Suprapubic skin (tissue), 4 donors: Measurements from ENCODE around the gene GBP5. TPM values are rescaled to one million over a fixed set of nuclear protein-coding genes. Genes with fewer than 3 reads are reported as not detected.
"Not testable (repeated sequence)": the region's sequence is repeated elsewhere in the genome, so short reads cannot be mapped to it uniquely, and the experiment has no call there.

Experiments
- DNase-seq, 2 donors: peaks; one replicate each; pipeline ENCODE4 v3.0.0-alpha.2; 2019; ENCODE audit warnings: low spot score in 2 of 2
- H3K27ac ChIP-seq: fragments of 200-600 bp; sonication (generic); one replicate; pipeline ENCODE4 v1.5.1; 2019
- H3K27me3 ChIP-seq: fragments of 200-600 bp; sonication (generic); one replicate; pipeline ENCODE4 v1.5.1; 2019
- H3K36me3 ChIP-seq: fragments of 200-600 bp; sonication (generic); one replicate; pipeline ENCODE4 v1.5.1; 2019
- H3K4me1 ChIP-seq: fragments of 200-600 bp; sonication (generic); one replicate; pipeline ENCODE4 v1.5.1; 2019
- H3K4me3 ChIP-seq: fragments of 200-600 bp; sonication (generic); one replicate; pipeline ENCODE4 v1.5.1; 2019; ENCODE audit warnings: mild to moderate bottlenecking
- H3K9me3 ChIP-seq: fragments of 200-600 bp; sonication (generic); one replicate; pipeline ENCODE4 v1.5.1; 2019
- CTCF ChIP-seq, 2 donors: fragments of 200-600 bp in 1 of 2; fragments of 450-650 bp in 1 of 2; sonication (generic) in 1 of 2; IDR thresholded peaks; one replicate each; pipeline ENCODE4 v1.5.1; 2016 to 2019; ENCODE audit warnings: antibody characterized with exemption in 2 of 2, mild to moderate bottlenecking in 1 of 2, moderate library complexity in 1 of 2
- EP300 ChIP-seq: sonication (generic); formaldehyde crosslinking; IDR thresholded peaks from one replicate; pipeline ENCODE4 v1.6.1; 2017; ENCODE audit warnings: antibody characterized with exemption
- POLR2A ChIP-seq, 2 donors: fragments of 450-650 bp; IDR thresholded peaks; one replicate each; pipeline ENCODE4 v1.6.1; 2017; ENCODE audit warnings: antibody characterized with exemption in 2 of 2, mild to moderate bottlenecking in 2 of 2, moderate library complexity in 2 of 2
- POLR2AphosphoS5 ChIP-seq, 3 donors: sonication (generic); formaldehyde crosslinking; IDR thresholded peaks; one replicate each; pipeline ENCODE4 v1.6.1; 2017; ENCODE audit warnings: antibody characterized with exemption in 3 of 3
- WGBS: methylation state at CpG from one replicate; pipeline ENCODE4 v1.1.5; 2018; 5-methylcytosine and 5-hydroxymethylcytosine counted together
- total RNA-seq, 4 donors: library from RNA; depleted of rRNA; stranded (reverse); fragments of >200 nt; gene quantifications; one replicate each; pipeline ENCODE4 v1.1.0, GENCODE V29; 2016

GBP5 gene
- total RNA-seq, 4 donors from 2014 or later, result 0.21 to 0.38 (median 0.32) TPM; not detected in 1

- peaks cover 23% of the 10 kb centered on the region for H3K4me1 ChIP-seq
Observed at GRCh38 chr1:89309828-89310227, 37.2 kb upstream of the GBP5 start.

GRCh38 chr1:89306273-89306672, 33.6 kb upstream of the GBP5 start:
- Histone ChIP-seq H3K27me3 (no peaks in the 10 kb centered on the region), H3K9me3 (no peaks in the 10 kb centered on the region), H3K27ac (no peak overlapping the region), H3K36me3 (no peaks in the 10 kb centered on the region), H3K4me1 (peaks cover 16% of the 10 kb centered on the region), H3K4me3 (no peak overlapping the region)
- no peak for DNase-seq
- 52% methylated on average over 2 of the region's 2 CpGs for WGBS
- TF ChIP-seq EP300 (no peak), POLR2AphosphoS5 (IDR thresholded peaks at IDR 0.05) (no peak), POLR2A (IDR thresholded peaks at IDR 0.05) (no peak), CTCF (IDR thresholded peaks at IDR 0.05) (no peak)

More at GRCh38 chr1:89309828-89310227, 37.2 kb upstream of the GBP5 start:
- Histone ChIP-seq H3K4me3 (no peak overlapping the region), H3K9me3 (no peaks in the 10 kb centered on the region), H3K27ac (no peak overlapping the region), H3K36me3 (no peaks in the 10 kb centered on the region), H3K27me3 (no peaks in the 10 kb centered on the region)
- TF ChIP-seq POLR2A (IDR thresholded peaks at IDR 0.05) (no peak), CTCF (IDR thresholded peaks at IDR 0.05) (no peak), POLR2AphosphoS5 (IDR thresholded peaks at IDR 0.05) (no peak), EP300 (no peak)
- WGBS, result 62% methylated on average over 1 of the region's 1 CpG
- no peak for DNase-seq

- WGBS, result 72% methylated on average over 2 of the region's 2 CpGs
Observed at GRCh38 chr1:89305493-89305892, 32.8 kb upstream of the GBP5 start.

GRCh38 chr1:89304572-89305230, 32.0 kb upstream of the GBP5 start:
- H3K36me3 ChIP-seq, result no peaks in the 10 kb centered on the region
- no peak for TF ChIP-seq POLR2A (IDR thresholded peaks at IDR 0.05)
- H3K27me3 ChIP-seq, result no peaks in the 10 kb centered on the region
- no peak overlapping the region for H3K27ac ChIP-seq
- WGBS, result 86% methylated on average over 2 of the region's 2 CpGs
- DNase-seq, result no peak
- H3K4me3 ChIP-seq, result no peak overlapping the region
- peaks cover 4% of the 10 kb centered on the region for H3K4me1 ChIP-seq
- H3K9me3 ChIP-seq, result no peaks in the 10 kb centered on the region

More at GRCh38 chr1:89305493-89305892, 32.8 kb upstream of the GBP5 start:
- TF ChIP-seq EP300, result no peak
- no peak for TF ChIP-seq CTCF (IDR thresholded peaks at IDR 0.05)
- Histone ChIP-seq H3K9me3 (no peaks in the 10 kb centered on the region), H3K4me3 (no peak overlapping the region), H3K27me3 (no peaks in the 10 kb centered on the region), H3K36me3 (no peaks in the 10 kb centered on the region), H3K27ac (no peak overlapping the region), H3K4me1 (peaks cover 8% of the 10 kb centered on the region)
- no peak for DNase-seq

- DNase-seq, result no peak
- no peak overlapping the region for H3K27ac ChIP-seq
- no peak overlapping the region for H3K4me3 ChIP-seq
- H3K4me1 ChIP-seq, result peaks cover 4% of the 10 kb centered on the region
- H3K9me3 ChIP-seq, result no peaks in the 10 kb centered on the region
- H3K36me3 ChIP-seq, result no peaks in the 10 kb centered on the region
- no peak for TF ChIP-seq CTCF (IDR thresholded peaks at IDR 0.05)
- H3K27me3 ChIP-seq, result no peaks in the 10 kb centered on the region
- WGBS, result 99% methylated on average over 15 of the region's 25 CpGs
Observed at GRCh38 chr1:89302697-89303332, 30.2 kb upstream of the GBP5 start.

- not testable (repeated sequence) for H3K36me3 ChIP-seq, H3K27me3 ChIP-seq, H3K9me3 ChIP-seq, H3K4me1 ChIP-seq, H3K4me3 ChIP-seq, H3K27ac ChIP-seq, DNase-seq
- WGBS, result 49% methylated on average over 3 of the region's 3 CpGs
Observed at GRCh38 chr1:89299739-89300463, 27.2 kb upstream of the GBP5 start.
